WTC11 (cell line): ENCODE measurements around the gene SGIP1. TPM values are rescaled to one million over a fixed set of nuclear protein-coding genes. Genes with fewer than 3 reads are reported as not detected.

Experiments
- ATAC-seq: fragments of 200-7000 bp; cut with Tn5 transposase; 2 replicates; pipeline ENCODE4 v1.10.0; 2021; ENCODE audit warnings: mild to moderate bottlenecking, moderate library complexity
- CTCF ChIA-PET: fragments of 300-600 bp; sonication (Branson Sonifier 250); formaldehyde crosslinking; loops from one replicate; lab custom pipeline; 2021; ENCODE audit warnings: antibody characterized with exemption; lab: Charles Lee
- POLR2A ChIA-PET: fragments of 350-600 bp; sonication (Branson Sonifier 250); formaldehyde crosslinking; loops from one replicate; lab custom pipeline; 2021; ENCODE audit warnings: antibody characterized with exemption; lab: Charles Lee
- DNase-seq: peaks from one replicate; pipeline ENCODE4 v3.0.0; 2021; ENCODE audit warnings: low spot score
- H3K27ac Mint-ChIP-seq: 2 replicates; pipeline ENCODE4 v1.8.0; 2021; ENCODE audit warnings: mixed read lengths
- H3K27me3 Mint-ChIP-seq: 2 replicates; pipeline ENCODE4 v1.8.0; 2021; ENCODE audit warnings: low read depth, mild to moderate bottlenecking, moderate library complexity, mixed read lengths
- H3K36me3 Mint-ChIP-seq: 2 replicates; pipeline ENCODE4 v1.8.0; 2021; ENCODE audit warnings: mixed read lengths
- H3K4me1 Mint-ChIP-seq: 2 replicates; pipeline ENCODE4 v1.8.0; 2022; ENCODE audit warnings: mixed read lengths
- H3K4me3 Mint-ChIP-seq: 2 replicates; pipeline ENCODE4 v1.8.0; 2021; ENCODE audit warnings: mild to moderate bottlenecking, moderate library complexity, mixed read lengths
- H3K9me3 Mint-ChIP-seq: 2 replicates; pipeline ENCODE4 v1.8.0; 2021; ENCODE audit warnings: mixed read lengths
- ATF3 ChIP-seq: sonication (generic); formaldehyde crosslinking; conservative IDR thresholded peaks from 2 replicates; pipeline ENCODE4 v1.8.1; 2022; ENCODE audit warnings: mild to moderate bottlenecking, missing genetic modification reagents
- CTCF ChIP-seq: fragments of 200-600 bp; IDR thresholded peaks from 2 replicates; pipeline ENCODE4 v1.8.0; 2022; ENCODE audit warnings: antibody characterized with exemption
- E2F1 ChIP-seq: sonication (generic); formaldehyde crosslinking; IDR thresholded peaks from 2 replicates; pipeline ENCODE4 v1.8.0; 2022; ENCODE audit warnings: mild to moderate bottlenecking, missing genetic modification reagents
- EMX1 ChIP-seq: fragments of 250-450 bp; sonication (Bioruptor Pico); IDR thresholded peaks from 2 replicates; pipeline ENCODE4 v1.8.0; 2021; ENCODE audit warnings: mild to moderate bottlenecking
- ERG ChIP-seq: fragments of 250-450 bp; sonication (Bioruptor Pico); IDR thresholded peaks from 2 replicates; pipeline ENCODE4 v1.8.0; 2021; ENCODE audit warnings: mild to moderate bottlenecking
- GRHL2 ChIP-seq: fragments of 250-450 bp; sonication (Bioruptor Pico); IDR thresholded peaks from 2 replicates; pipeline ENCODE4 v1.8.0; 2022; ENCODE audit warnings: mild to moderate bottlenecking, moderate library complexity; ENCODE audit not compliant: insufficient replicate concordance, severe bottlenecking
- MAX ChIP-seq: sonication (generic); formaldehyde crosslinking; IDR thresholded peaks from 2 replicates; pipeline ENCODE4 v1.8.0; 2022; ENCODE audit warnings: mild to moderate bottlenecking, missing genetic modification reagents
- MXD4 ChIP-seq: fragments of 250-450 bp; sonication (Bioruptor Pico); IDR thresholded peaks from 2 replicates; pipeline ENCODE4 v1.8.0; 2021; ENCODE audit warnings: mild to moderate bottlenecking, moderate library complexity, borderline replicate concordance
- PRDM15 ChIP-seq: sonication (generic); formaldehyde crosslinking; IDR thresholded peaks from 2 replicates; pipeline ENCODE4 v1.8.0; 2022; ENCODE audit warnings: missing genetic modification reagents
- PREB ChIP-seq: sonication (generic); formaldehyde crosslinking; IDR thresholded peaks from 2 replicates; pipeline ENCODE4 v1.8.1; 2022; ENCODE audit warnings: mild to moderate bottlenecking, missing genetic modification reagents, moderate library complexity, borderline replicate concordance
- SP1 ChIP-seq: sonication (generic); formaldehyde crosslinking; conservative IDR thresholded peaks from 2 replicates; pipeline ENCODE4 v1.8.1; 2022; ENCODE audit warnings: missing genetic modification reagents
- TEAD4 ChIP-seq: sonication (generic); formaldehyde crosslinking; IDR thresholded peaks from 2 replicates; pipeline ENCODE4 v1.8.0; 2022; ENCODE audit warnings: mild to moderate bottlenecking, missing genetic modification reagents
- ZBTB43 ChIP-seq: sonication (generic); formaldehyde crosslinking; IDR thresholded peaks from 2 replicates; pipeline ENCODE4 v1.8.1; 2023; ENCODE audit warnings: mild to moderate bottlenecking, missing genetic modification reagents
- ZMAT4 ChIP-seq: fragments of 250-450 bp; sonication (Bioruptor Pico); IDR thresholded peaks from 2 replicates; pipeline ENCODE4 v1.9.0; 2021; ENCODE audit warnings: mild to moderate bottlenecking
- ZNF232 ChIP-seq: sonication (generic); formaldehyde crosslinking; IDR thresholded peaks from 2 replicates; pipeline ENCODE4 v1.8.0; 2022; ENCODE audit warnings: mild to moderate bottlenecking, missing genetic modification reagents
- ZNF263 ChIP-seq: sonication (generic); formaldehyde crosslinking; IDR thresholded peaks from 2 replicates; pipeline ENCODE4 v1.8.1; 2022; ENCODE audit warnings: low read depth, mild to moderate bottlenecking, moderate library complexity, missing genetic modification reagents
- ZNF532 ChIP-seq: fragments of 250-450 bp; sonication (Bioruptor Pico); IDR thresholded peaks from 2 replicates; pipeline ENCODE4 v1.9.0; 2021; ENCODE audit warnings: mild to moderate bottlenecking, borderline replicate concordance
- total RNA-seq: library from RNA; stranded (reverse); gene quantifications from 3 replicates; pipeline ENCODE4 v1.2.3, GENCODE V29; 2021

The SGIP1 gene
- total RNA-seq, 1 experiment from 2014 or later: 3.9 TPM

GRCh38 chr1:66623812-66624211 is 89.9 kb downstream of the SGIP1 start:
- H3K4me3 Mint-ChIP-seq: no peak overlapping the region
- CTCF ChIA-PET: no interaction called here
- H3K27me3 Mint-ChIP-seq: no peaks in the 10 kb centered on the region
- no peak for ATAC-seq
- no peaks in the 10 kb centered on the region for H3K36me3 Mint-ChIP-seq
- DNase-seq: no peak
- H3K9me3 Mint-ChIP-seq: peaks cover 14% of the 10 kb centered on the region
- no peaks in the 10 kb centered on the region for H3K4me1 Mint-ChIP-seq
- TF ChIP-seq EMX1 (CRISPR knock-in tag) (no peak), PRDM15 (CRISPR knock-in tag) (no peak), MAX (no peak), ZMAT4 (CRISPR knock-in tag) (no peak), CTCF (no peak), PREB (CRISPR knock-in tag) (no peak)
- TF ChIP-seq, all 79 proteins: peak for 0
- POLR2A ChIA-PET: no interaction called here
- H3K27ac Mint-ChIP-seq: no peak overlapping the region

GRCh38 chr1:66624412-66625060 is 90.6 kb downstream of the SGIP1 start:
- Mint-ChIP-seq H3K36me3 (no peaks in the 10 kb centered on the region), H3K4me1 (no peaks in the 10 kb centered on the region), H3K9me3 (peaks cover 14% of the 10 kb centered on the region), H3K27me3 (no peaks in the 10 kb centered on the region), H3K27ac (no peak overlapping the region), H3K4me3 (no peak overlapping the region)
- DNase-seq (no peak), ATAC-seq (no peak)
- POLR2A ChIA-PET: no interaction called here
- CTCF ChIA-PET: no interaction called here
- TF ChIP-seq ZNF263 (CRISPR knock-in tag): no peak
- TF ChIP-seq ZBTB43: no peak
- no peak for TF ChIP-seq ZNF532
- no peak for TF ChIP-seq GRHL2 (CRISPR knock-in tag)
- TF ChIP-seq ATF3 (CRISPR knock-in tag): no peak
- no peak for TF ChIP-seq MXD4 (CRISPR knock-in tag)
- no peak for TF ChIP-seq E2F1
- no peak for TF ChIP-seq TEAD4 (CRISPR knock-in tag)
- TF ChIP-seq ZNF232 (CRISPR knock-in tag): no peak
- TF ChIP-seq SP1 (CRISPR knock-in tag): no peak
- no peak for TF ChIP-seq ERG
